GM18507 (cell line): ENCODE measurements around the gene PTPRN.
"Not testable (repeated sequence)": the region's sequence is repeated elsewhere in the genome, so short reads cannot be mapped to it uniquely, and the experiment has no call there.

Experiments
- DNase-seq: peaks from one replicate; pipeline ENCODE4 v3.0.0; 2011; ENCODE audit warnings: low read depth; ENCODE audit not compliant: insufficient read length; ENCODE audit errors: extremely low spot score
- FAIRE-seq: peaks from 2 replicates; lab custom pipeline; 2011; peaks lifted over from hg19 to GRCh38; lab: Jason Lieb, UNC

PTPRN gene

GRCh38 chr2:219289537-219290361 lies 19.5 kb downstream of the PTPRN start:
- FAIRE-seq: no peak
- no peak for DNase-seq

DNA sequence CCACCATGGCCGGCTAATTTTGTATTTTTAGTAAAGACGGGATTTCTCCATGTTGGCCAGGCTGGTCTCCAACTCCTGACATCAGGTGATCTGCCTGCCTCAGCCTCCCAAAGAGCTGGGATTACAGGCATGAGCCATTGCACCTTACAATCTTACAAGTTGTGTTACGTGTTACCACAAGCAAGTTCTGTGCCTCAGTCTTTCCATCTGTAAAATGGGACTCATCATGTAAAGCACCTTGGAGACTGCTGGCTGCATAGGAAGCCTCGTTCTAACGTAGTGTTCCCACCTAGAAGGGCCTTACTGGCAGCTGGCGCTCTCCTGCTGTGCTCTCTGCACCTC lies 20.0 kb downstream of the PTPRN start:
- FAIRE-seq: no peak
- no peak for DNase-seq

DNA sequence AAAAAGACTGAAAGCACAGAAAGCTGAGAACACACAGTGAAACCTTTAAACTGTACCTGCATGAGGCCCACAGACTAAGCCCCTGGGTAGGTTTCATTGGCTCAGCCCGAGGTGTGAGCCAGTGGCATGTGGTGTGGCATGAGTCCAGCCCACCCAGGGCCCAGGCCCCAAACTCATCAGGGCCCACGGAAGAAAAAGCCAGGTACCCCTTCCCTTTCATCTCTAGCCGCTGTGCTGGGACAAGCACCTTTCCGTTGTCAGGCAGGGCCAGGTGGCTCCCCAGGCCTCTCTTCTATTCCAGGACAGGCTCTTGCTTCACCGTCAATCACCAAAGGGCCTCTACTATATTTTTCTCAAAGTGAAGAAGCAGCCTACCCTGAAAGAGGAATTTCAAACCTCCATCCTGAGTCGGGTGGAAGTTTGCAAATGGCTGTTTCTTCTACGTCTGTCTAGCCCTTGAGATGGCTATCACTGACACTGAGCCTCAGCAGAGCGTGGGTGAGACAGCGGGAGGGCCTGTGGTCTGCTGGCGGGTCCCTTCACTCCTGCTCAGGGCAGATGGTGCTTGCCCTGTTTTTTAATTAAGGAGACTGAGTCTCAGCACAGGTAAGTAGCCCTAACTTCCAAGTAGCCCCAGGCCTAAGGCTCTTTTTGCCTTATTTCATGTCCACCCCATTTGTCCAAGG lies 21.5 kb downstream of the PTPRN start:
- DNase-seq (no peak), FAIRE-seq (no peak)

DNA sequence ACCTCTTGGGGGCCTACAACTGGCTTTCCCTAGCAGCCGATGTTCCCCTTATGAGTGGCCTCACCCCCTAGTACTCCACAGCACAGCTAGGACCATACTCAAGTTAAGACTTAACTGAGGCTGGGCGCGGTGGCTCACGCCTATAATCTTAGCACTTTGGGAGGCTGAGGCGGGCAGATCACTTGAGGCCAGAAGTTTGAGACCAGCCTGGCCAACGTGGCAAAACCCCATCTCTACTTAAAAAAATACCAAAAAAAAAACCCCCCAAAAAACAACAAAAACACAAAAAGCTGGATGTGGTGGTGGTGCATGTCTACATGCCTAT lies 22.1 kb downstream of the PTPRN start:
- FAIRE-seq, DNase-seq: not testable (repeated sequence)

- DNase-seq: no peak
- no peak for FAIRE-seq
Measured at GRCh38 chr2:219286436-219287115, 22.6 kb downstream of the PTPRN start.

- FAIRE-seq (no peak), DNase-seq (no peak)
Measured at GRCh38 chr2:219285894-219286425, 23.2 kb downstream of the PTPRN start.

GRCh38 chr2:219285373-219285735 lies 23.8 kb downstream of the PTPRN start:
- FAIRE-seq (no peak), DNase-seq (no peak)

- DNase-seq: no peak
- FAIRE-seq: no peak
Measured at GRCh38 chr2:219284501-219285372, 24.5 kb downstream of the PTPRN start.

- DNase-seq (no peak), FAIRE-seq (no peak)
Measured at GRCh38 chr2:219282943-219283581, 26.1 kb downstream of the PTPRN start.

GRCh38 chr2:219282375-219282774 lies 26.8 kb downstream of the PTPRN start:
- FAIRE-seq: no peak

DNA sequence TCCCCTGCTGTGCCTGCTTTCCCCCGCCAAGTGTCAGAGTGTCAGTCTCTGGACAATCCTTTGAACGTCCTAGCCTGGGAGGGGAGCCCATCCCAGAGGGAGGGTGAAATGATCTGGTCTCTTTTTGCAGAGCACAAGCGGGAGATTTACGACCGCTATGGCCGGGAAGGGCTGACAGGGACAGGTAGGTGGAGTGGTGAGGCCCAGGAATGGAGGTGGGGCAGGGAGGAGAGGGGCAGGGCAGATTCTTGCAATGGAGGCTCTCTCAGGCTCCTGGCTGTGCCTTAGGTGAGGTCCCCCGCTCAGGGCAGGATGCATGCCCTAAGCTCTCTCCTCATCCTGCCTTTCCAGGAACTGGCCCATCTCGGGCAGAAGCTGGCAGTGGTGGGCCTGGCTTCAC lies 27.6 kb downstream of the PTPRN start:
- DNase-seq: no peak

More at GRCh38 chr2:219282375-219282774, 26.8 kb downstream of the PTPRN start:
- no peak for DNase-seq

DNA sequence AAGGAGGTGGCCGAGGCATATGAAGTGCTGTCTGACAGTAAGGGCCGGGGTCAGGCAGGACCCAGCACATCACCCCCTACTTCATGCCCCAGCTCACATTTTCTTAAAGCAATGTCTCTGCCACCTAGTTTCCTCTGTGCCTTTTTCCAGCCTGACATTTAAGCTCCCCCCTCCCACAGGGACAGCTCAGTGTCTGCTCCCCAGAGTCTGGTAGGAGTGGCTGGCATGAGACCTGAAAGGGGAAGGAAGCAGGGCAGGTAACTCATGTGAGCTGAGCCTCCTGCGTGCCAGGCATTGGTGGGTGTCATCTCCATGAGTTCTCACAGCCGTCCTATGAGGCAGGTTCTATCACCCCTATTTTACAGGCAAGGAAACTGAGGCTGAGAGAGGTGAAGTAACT lies 28.6 kb downstream of the PTPRN start:
- DNase-seq (no peak), FAIRE-seq (no peak)

More for the DNA sequence above, 27.6 kb downstream of the PTPRN start:
- FAIRE-seq: no peak

DNA sequence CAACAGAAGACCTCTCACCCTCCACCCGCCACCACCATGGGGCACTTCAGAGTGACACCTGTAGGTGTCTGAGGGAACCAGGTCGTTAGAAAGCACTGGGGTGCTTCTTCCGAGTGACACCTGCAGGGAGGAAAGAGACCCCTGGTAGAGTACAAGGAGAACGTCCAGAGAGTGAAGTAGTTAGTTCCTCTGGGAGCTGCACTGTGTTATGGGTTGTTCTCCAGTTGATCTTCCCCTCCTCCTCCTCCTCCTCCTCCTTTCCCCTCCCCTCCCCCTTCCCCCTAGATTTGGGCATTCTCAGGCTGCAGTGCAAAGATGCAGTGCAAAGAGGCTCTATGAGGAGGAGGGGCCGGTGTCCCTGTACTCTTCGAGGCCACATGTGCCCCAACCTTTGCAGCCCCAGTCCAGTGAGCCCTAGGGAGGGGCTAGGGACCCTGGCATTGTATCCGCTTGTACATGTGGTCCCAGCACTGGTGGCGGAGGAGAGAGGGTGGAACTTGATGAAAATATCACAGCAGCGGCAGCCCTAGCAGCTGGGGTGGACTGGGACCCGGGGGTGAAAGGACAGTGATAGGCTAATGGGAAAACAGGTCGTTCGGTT lies 29.2 kb downstream of the PTPRN start:
- no peak for DNase-seq
- peak; percentile 77 for FAIRE-seq

DNA sequence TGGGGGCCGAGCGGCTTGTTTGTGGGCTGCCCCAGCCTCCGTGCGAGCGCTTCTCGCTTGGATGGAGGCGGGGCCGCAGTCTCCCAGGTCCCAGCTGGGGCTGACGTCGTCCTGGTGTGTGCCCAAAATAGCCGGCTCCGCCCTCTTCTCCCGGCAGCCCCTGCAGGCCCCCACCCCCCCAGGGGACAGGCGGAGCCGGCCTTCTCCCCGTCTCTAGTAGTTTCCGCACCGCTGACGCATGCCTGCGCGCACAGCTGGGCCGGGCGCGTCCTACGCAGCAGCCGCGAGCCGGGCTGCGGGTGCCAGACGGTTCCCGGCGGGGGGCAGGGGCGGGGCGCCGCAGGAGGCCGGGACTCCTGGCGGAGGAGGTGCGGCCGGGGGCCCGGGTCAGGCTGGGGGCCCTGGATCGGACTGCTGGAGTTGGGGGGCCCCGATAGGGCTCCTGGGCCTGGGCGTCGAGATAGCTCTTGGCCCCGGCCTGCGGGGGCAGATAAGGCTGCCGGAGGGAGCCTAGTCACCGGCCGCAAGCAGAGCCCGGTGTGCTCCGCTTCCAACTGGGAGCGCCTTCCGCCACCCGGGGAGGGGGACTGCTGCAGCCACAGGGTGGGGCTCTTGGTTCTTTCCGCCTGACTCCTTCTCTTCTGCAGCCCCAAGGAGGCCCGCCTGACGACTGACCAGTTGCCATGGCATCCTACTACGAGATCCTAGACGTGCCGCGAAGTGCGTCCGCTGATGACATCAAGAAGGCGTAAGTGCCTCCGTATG lies 29.9 kb downstream of the PTPRN start, which contains the start of gene DNAJB2:
TSS of gene DNAJB2 (plus strand) at position 216 of the 765 bp plus-strand sequence. CDS start at position 684, 468 bp downstream.
- FAIRE-seq (peak; percentile 97), DNase-seq (peak; percentile 100)

DNA sequence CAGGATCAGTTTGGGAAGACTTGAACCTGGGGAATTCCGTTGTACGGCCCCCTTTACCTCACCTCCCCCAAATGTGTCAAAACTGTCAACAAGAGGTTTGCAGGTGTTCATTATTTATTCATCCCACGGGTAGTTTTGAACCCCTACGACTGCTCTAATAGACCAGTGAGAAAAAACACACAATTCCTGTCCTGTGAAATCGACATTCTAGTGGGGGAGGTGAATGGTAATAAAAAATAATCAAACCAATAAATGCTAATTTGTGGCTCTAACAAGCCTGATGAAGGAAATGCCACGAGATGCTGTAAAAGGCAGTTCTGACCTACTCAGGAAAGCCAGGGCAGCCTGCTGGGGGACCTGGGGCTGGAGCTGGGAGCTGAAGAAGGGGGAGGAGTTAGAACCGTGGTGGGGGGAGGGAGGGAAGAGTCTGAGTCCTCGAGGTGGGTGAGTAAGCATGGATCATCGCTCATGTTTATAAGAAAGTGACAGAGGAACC lies 30.5 kb downstream of the PTPRN start:
- DNase-seq (no peak), FAIRE-seq (no peak)

DNA sequence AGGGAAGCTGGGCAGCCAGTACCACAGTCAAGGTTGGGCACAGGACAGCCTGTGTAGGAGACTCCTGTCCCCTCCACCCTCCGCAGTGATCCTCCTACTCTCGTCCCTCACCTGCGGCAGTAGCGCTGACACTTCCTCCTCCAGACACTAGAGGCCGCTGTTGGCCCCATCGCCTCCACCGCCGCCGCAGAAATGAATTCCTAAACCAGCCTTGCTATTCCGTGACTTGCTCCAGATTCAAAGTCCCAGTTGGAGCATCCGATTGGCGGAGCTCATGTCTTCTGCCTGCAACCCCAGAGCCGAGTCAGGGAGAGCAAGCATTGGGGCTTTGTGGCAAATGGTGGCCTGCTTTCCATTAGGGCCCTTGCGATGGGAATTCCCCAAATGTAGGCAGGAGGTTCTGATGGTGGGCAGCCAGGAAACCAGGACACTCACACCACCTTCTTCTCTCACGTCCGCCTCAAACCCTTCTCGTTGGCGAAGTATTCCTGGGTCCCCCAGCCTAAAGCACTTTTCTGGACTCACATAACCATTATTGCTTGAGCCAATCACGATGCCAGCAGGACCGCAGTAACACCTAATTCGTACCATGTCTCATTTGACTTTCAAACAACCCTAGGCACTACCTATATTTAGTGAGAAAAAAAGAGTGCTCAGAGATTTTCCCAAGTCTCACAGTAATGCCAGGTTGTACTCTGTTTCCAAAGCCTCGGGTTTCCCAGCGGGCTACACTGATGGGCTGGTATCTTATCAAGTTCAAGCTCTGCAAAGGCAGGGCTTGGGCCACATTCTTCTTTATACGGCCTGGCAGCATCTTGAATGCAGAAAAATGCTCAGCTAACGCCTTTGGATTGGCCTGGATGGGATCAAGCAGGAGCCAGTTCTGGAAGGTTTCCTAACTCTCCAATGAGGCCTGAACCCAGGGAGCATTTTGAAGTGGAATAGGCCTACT lies 31.2 kb downstream of the PTPRN start:
- FAIRE-seq (no peak), DNase-seq (peak; percentile 62)
